ENCODE measurements around the gene LMAN1L. TPM values are rescaled to one million over a fixed set of nuclear protein-coding genes. Genes with fewer than 3 reads are reported as not detected.

LMAN1L gene
- total and polyA plus RNA-seq, 2 of the 4 experiments (the other 2 are of a cell fraction): not detected

DNA sequence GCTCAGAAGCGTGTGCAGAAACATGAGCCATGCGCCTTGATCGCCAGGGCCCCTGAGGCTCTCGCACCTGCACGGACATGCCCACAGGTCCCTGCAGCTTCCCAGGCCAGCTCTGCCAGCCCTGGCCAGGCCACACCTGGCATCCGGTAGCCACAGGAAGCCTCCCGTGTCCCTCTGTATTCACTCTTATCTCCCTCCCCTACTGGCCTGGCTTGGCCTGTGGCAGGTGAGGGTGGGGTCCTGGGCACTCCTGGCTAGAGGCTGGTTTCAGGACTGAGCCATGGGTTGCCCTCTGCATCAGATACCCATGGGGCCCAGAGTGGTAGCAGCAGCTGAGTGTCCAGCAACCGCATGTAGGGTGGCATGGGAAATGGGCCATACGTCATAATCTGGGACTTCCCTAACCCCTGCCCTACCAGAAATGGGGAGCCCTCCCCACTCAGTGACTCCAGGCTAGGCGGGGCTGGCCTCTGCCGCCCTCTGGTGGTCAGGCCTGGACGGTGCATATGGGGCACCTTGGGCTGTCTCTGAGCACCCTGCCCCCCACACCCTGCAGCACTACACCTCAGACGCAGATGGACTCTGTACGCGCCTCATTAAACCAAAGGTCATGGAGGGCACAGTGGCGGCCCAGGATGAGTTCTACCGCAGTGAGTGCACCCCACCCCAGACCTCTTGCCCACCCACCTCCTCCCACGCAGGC lies 12.6 kb upstream of the LMAN1L start:
- ATAC-seq (ENCODE audit: low read depth) (peak; percentile 99), DNase-seq (peak; percentile 52)
- in situ Hi-C loops (cut with MboI; ENCODE audit: low sequenced_read_pairs) (no loop called here), dilution Hi-C loops (cut with HindIII; ENCODE audit: low sequenced_read_pairs, unreplicated experiment) (no loop called here), intact Hi-C loops (cut with micrococcal nuclease) (loop anchor here (1.0 kb wide), 1 partner anchor 29 kb away; no protein-coding TSS in a partner anchor)
- Histone ChIP-seq H3K27ac (ENCODE audit: insufficient read depth, low read length) (no peak overlapping the region), H3K9me3 (ENCODE audit: control insufficient read depth, insufficient read depth, low read length) (no peaks in the 10 kb centered on the region), H4K91ac (ENCODE audit: insufficient read depth, low read depth, low read length) (no peak overlapping the region), H3K27me3 (ENCODE audit: control insufficient read depth, insufficient read depth, low read length) (no peaks in the 10 kb centered on the region), H2BK15ac (ENCODE audit: low read depth, low read length) (no peak overlapping the region), H2AK5ac (ENCODE audit: low read depth, low read length) (peak overlapping the region; percentile 91; the same call in 1 of the 2 replicates), H3K4me3 (ENCODE audit: insufficient read depth, low read depth, low read length) (no peak overlapping the region), H4K5ac (ENCODE audit: low read depth, low read length) (no peak overlapping the region), H3K23ac (ENCODE audit: low read depth, low read length) (no peak overlapping the region), H3K14ac (replicated peaks; ENCODE audit: low read depth, low read length) (no peak overlapping the region), H2AFZ (replicated peaks; ENCODE audit: low read length, poor library complexity) (peak overlapping the region; percentile 57), H2AK9ac (replicated peaks; ENCODE audit: low read depth, low read length, poor library complexity) (peak overlapping the region; percentile 97), H3K4me2 (ENCODE audit: low read depth, low read length) (no peak overlapping the region), H3K79me1 (ENCODE audit: low read depth in 1 of 2, low read length in 2 of 2) (peaks cover 3 to 59% of the 10 kb centered on the region in 2 experiments), H3K9me1 (ENCODE audit: insufficient read depth, low read length) (peaks cover 7% of the 10 kb centered on the region; the same call in 1 of the 2 replicates), H4K20me1 (ENCODE audit: insufficient read depth, low read length) (peaks cover 52% of the 10 kb centered on the region), H2BK5ac (ENCODE audit: low read depth, low read length, poor library complexity, severe bottlenecking) (no peak overlapping the region), H4K8ac (ENCODE audit: low read depth in 2 of 2, low read length in 2 of 2) (no peak overlapping the region), H3K56ac (ENCODE audit: extremely low read depth, insufficient read depth, low read length) (no peak overlapping the region), H3K9ac (ENCODE audit: low read depth, low read length) (no peak overlapping the region), H2BK20ac (ENCODE audit: low read depth, low read length) (no peak overlapping the region), H3K18ac (ENCODE audit: low read depth, low read length) (no peak overlapping the region), H3K4ac (ENCODE audit: low read depth, low read length) (no peak overlapping the region), H3K4me1 (ENCODE audit: control insufficient read depth, insufficient read depth, low read length) (peaks cover 2% of the 10 kb centered on the region; the same call in 1 of the 2 replicates), H2BK120ac (ENCODE audit: low read depth, low read length) (no peak overlapping the region), H3K36me3 (ENCODE audit: control insufficient read depth, insufficient read depth, low read length) (peaks cover 46% of the 10 kb centered on the region)
- WGBS, 2 experiments (ENCODE audit: extremely low coverage in 2 of 2, insufficient read length in 1 of 2): 61% methylated on average over 9 of the region's 18 CpGs; no CpG with 5 or more reads in 1 of the 2 experiments
- POLR2A ChIA-PET (ENCODE audit: unreplicated experiment): no interaction called here
- CTCF ChIA-PET: interaction anchor here (0.5 to 0.9 kb wide), 2 partner anchors 29 to 142 kb away, joined by 3 to 4 read pairs; no protein-coding TSS in a partner anchor
- TF ChIP-seq SMC3 (IDR thresholded peaks at IDR 0.05; ENCODE audit: low read depth, low read length) (peak; percentile 88), RFX5 (IDR thresholded peaks at IDR 0.05; ENCODE audit: low read depth, low read length) (no peak), RAD21 (IDR thresholded peaks at IDR 0.05; ENCODE audit: low read length) (peak; percentile 89), CTCF (conservative IDR thresholded peaks at IDR 0.05; ENCODE audit: low read depth, low read length) (peak; percentile 93), POLR2A (IDR thresholded peaks at IDR 0.05; ENCODE audit: low read depth, low read length) (0 out of 2 replicates have a peak, but pooled peaks have one; percentile 28), FOS (IDR thresholded peaks at IDR 0.05; ENCODE audit: low read depth, low read length) (no peak), RCOR1 (IDR thresholded peaks at IDR 0.05; ENCODE audit: insufficient replicate concordance, low read length) (no peak), MAZ (IDR thresholded peaks at IDR 0.05; ENCODE audit: borderline replicate concordance, low read depth, low read length) (peak; percentile 83)
- BruUV-seq (replicated peaks): no TSS peak

Data from IMR-90 (cell line).